Left ventricle myocardium inferior (tissue), 1 donor: ENCODE results near the gene NEO1. TPM values are rescaled to one million over a fixed set of nuclear protein-coding genes. Genes with fewer than 3 reads are reported as not detected.

Experiments
- DNase-seq: peaks from one replicate; pipeline ENCODE4 v3.0.0-alpha.2; 2020
- H3K27ac ChIP-seq: fragments of 200-600 bp; replicated peaks from 2 replicates; pipeline ENCODE4 v1.8.0; 2021
- H3K27me3 ChIP-seq: fragments of 200-600 bp; 2 replicates; pipeline ENCODE4 v1.8.0; 2021; ENCODE audit warnings: low read depth
- H3K36me3 ChIP-seq: fragments of 200-600 bp; 2 replicates; pipeline ENCODE4 v1.8.0; 2021
- H3K4me1 ChIP-seq: fragments of 200-600 bp; 2 replicates; pipeline ENCODE4 v1.8.0; 2021
- H3K4me3 ChIP-seq: fragments of 200-600 bp; 2 replicates; pipeline ENCODE4 v1.8.0; 2021; ENCODE audit warnings: mild to moderate bottlenecking, moderate library complexity
- H3K9me3 ChIP-seq: fragments of 200-600 bp; replicated peaks from 2 replicates; pipeline ENCODE4 v1.8.0; 2021
- CTCF ChIP-seq: fragments of 200-600 bp; IDR thresholded peaks from 2 replicates; pipeline ENCODE4 v1.8.0; 2021; ENCODE audit warnings: antibody characterized with exemption, mild to moderate bottlenecking, borderline replicate concordance
- intact Hi-C: fragments of 100-400 bp; cut with micrococcal nuclease; formaldehyde crosslinking; loops from one replicate; pipeline ENCODE4 v1.11.0; 2022
- total RNA-seq: library from RNA; stranded (reverse); fragmentation: NEBNext Ultra II Directional; extraction: Animal tissue kit (Norgen Biotek cat#: 25700); gene quantifications from one replicate; pipeline ENCODE4 v1.2.1, GENCODE V29; 2021
- donor health status: DM: no; HTN: yes; CAD: no; lungs with severe emphysema.

Gene NEO1
- total RNA-seq, 1 donor from 2014 or later: 9.0 TPM

- no peak for DNase-seq
- intact Hi-C loops: no loop called here
- Histone ChIP-seq H3K27me3 (no peaks in the 10 kb centered on the region), H3K4me1 (no peaks in the 10 kb centered on the region), H3K9me3 (no peaks in the 10 kb centered on the region), H3K27ac (no peak overlapping the region), H3K36me3 (peaks cover 10% of the 10 kb centered on the region), H3K4me3 (no peak overlapping the region)
- no peak for TF ChIP-seq CTCF
Observed at GRCh38 chr15:73174171-73174570, 121.9 kb downstream of the NEO1 start.

GRCh38 chr15:73175382-73175781 lies 123.1 kb downstream of the NEO1 start:
- Histone ChIP-seq H3K36me3 (peaks cover 14% of the 10 kb centered on the region), H3K27ac (no peak overlapping the region)

GRCh38 chr15:73176598-73176997 lies 124.3 kb downstream of the NEO1 start:
- H3K4me1 ChIP-seq: no peaks in the 10 kb centered on the region
- no peak overlapping the region for H3K4me3 ChIP-seq
- no peaks in the 10 kb centered on the region for H3K9me3 ChIP-seq
- H3K27ac ChIP-seq: no peak overlapping the region
- no peaks in the 10 kb centered on the region for H3K27me3 ChIP-seq
- DNase-seq: no peak
- H3K36me3 ChIP-seq: peaks cover 19% of the 10 kb centered on the region
- TF ChIP-seq CTCF: no peak
- intact Hi-C loops: no loop called here

More at GRCh38 chr15:73175382-73175781, 123.1 kb downstream of the NEO1 start:
- intact Hi-C loops: no loop called here
- Histone ChIP-seq H3K4me1 (no peaks in the 10 kb centered on the region), H3K4me3 (no peak overlapping the region), H3K27me3 (no peaks in the 10 kb centered on the region), H3K9me3 (no peaks in the 10 kb centered on the region)
- DNase-seq: no peak
- TF ChIP-seq CTCF: no peak

- H3K4me3 ChIP-seq: no peak overlapping the region
- H3K27ac ChIP-seq: no peak overlapping the region
- H3K27me3 ChIP-seq: no peaks in the 10 kb centered on the region
- intact Hi-C loops: no loop called here
- no peak for DNase-seq
- H3K9me3 ChIP-seq: peaks cover 12% of the 10 kb centered on the region
- no peaks in the 10 kb centered on the region for H3K4me1 ChIP-seq
- TF ChIP-seq CTCF: no peak
- H3K36me3 ChIP-seq: peaks cover 28% of the 10 kb centered on the region
Observed at GRCh38 chr15:73183071-73183470, 130.8 kb downstream of the NEO1 start.

- no peak for TF ChIP-seq CTCF
- no peak overlapping the region for H3K27ac ChIP-seq
- DNase-seq: no peak
- no peak overlapping the region for H3K4me3 ChIP-seq
- no peaks in the 10 kb centered on the region for H3K4me1 ChIP-seq
- no peaks in the 10 kb centered on the region for H3K27me3 ChIP-seq
- peaks cover 12% of the 10 kb centered on the region for H3K9me3 ChIP-seq
- no peaks in the 10 kb centered on the region for H3K36me3 ChIP-seq
- intact Hi-C loops: no loop called here
Observed at GRCh38 chr15:73190189-73190601, 137.9 kb downstream of the NEO1 start.

- Histone ChIP-seq H3K9me3 (no peaks in the 10 kb centered on the region), H3K36me3 (no peaks in the 10 kb centered on the region), H3K4me3 (no peak overlapping the region), H3K4me1 (peaks cover 5% of the 10 kb centered on the region), H3K27me3 (no peaks in the 10 kb centered on the region), H3K27ac (no peak overlapping the region)
- no peak for TF ChIP-seq CTCF
- DNase-seq: no peak
- intact Hi-C loops: no loop called here
Observed at GRCh38 chr15:73195166-73195565, 142.9 kb downstream of the NEO1 start.
